GM21717 (cell line): ENCODE data around the gene CCDC177.

Experiments used
- ATAC-seq: cut with Tn5 transposase; IDR thresholded peaks from one replicate; pipeline ENCODE4 v1.9.1; 2021; ENCODE audit warnings: mild to moderate bottlenecking, moderate library complexity; ENCODE audit not compliant: unreplicated experiment

Gene CCDC177

GRCh38 chr14:69569859-69570258 lies 4.8 kb downstream of the CCDC177 start:
- ATAC-seq: no peak

GRCh38 chr14:69567563-69567962 lies 7.1 kb downstream of the CCDC177 start:
- ATAC-seq: no peak

GRCh38 chr14:69561893-69562292 lies 12.8 kb downstream of the CCDC177 start:
- no peak for ATAC-seq

- ATAC-seq: no peak
These were observed 13.8 kb downstream of the CCDC177 start for GRCh38 chr14:69560826-69561225.

- ATAC-seq: no peak
These were observed 15.1 kb downstream of the CCDC177 start for GRCh38 chr14:69559581-69560011.

- ATAC-seq: no peak
These were observed 15.9 kb downstream of the CCDC177 start for GRCh38 chr14:69558774-69559173.

GRCh38 chr14:69554500-69554899 lies 20.2 kb downstream of the CCDC177 start:
- ATAC-seq: no peak

GRCh38 chr14:69553252-69553651 lies 21.4 kb downstream of the CCDC177 start:
- no peak for ATAC-seq

- no peak for ATAC-seq
These were observed 23.2 kb downstream of the CCDC177 start for GRCh38 chr14:69551511-69551910.

- ATAC-seq: no peak
These were observed 26.1 kb downstream of the CCDC177 start for GRCh38 chr14:69548566-69548965.

- ATAC-seq: no peak
These were observed 26.8 kb downstream of the CCDC177 start for GRCh38 chr14:69547701-69548348.

GRCh38 chr14:69543341-69544115 lies 31.1 kb downstream of the CCDC177 start:
- no peak for ATAC-seq

- ATAC-seq: no peak
These were observed 32.4 kb downstream of the CCDC177 start for GRCh38 chr14:69542311-69542710.

GRCh38 chr14:69540654-69541335 lies 33.9 kb downstream of the CCDC177 start:
- no peak for ATAC-seq

- ATAC-seq: no peak
These were observed 34.9 kb downstream of the CCDC177 start for GRCh38 chr14:69539631-69540410.

- ATAC-seq: no peak
These were observed 35.9 kb downstream of the CCDC177 start for GRCh38 chr14:69538766-69539165.

GRCh38 chr14:69537900-69538299 lies 36.8 kb downstream of the CCDC177 start:
- no peak for ATAC-seq

GRCh38 chr14:69536971-69537370 lies 37.7 kb downstream of the CCDC177 start:
- no peak for ATAC-seq

GRCh38 chr14:69535230-69535848 lies 39.3 kb downstream of the CCDC177 start:
- no peak for ATAC-seq

GRCh38 chr14:69532561-69533340 lies 41.9 kb downstream of the CCDC177 start:
- no peak for ATAC-seq
